Measurements from ENCODE around the gene CDK5.

The CDK5 gene

GRCh38 chr7:151008143-151008510 lies 49.6 kb downstream of the CDK5 start:
- peaks cover 5% of the 10 kb centered on the region for H3K36me3 Mint-ChIP-seq (ENCODE audit: low read depth)
- peak overlapping the region; percentile 82 for H3K4me3 Mint-ChIP-seq
- H3K9me3 Mint-ChIP-seq: no peaks in the 10 kb centered on the region
- peak overlapping the region; percentile 88 for H3K27ac Mint-ChIP-seq
- H3K4me1 Mint-ChIP-seq (ENCODE audit: low read depth): peaks cover 53% of the 10 kb centered on the region
- no peak for DNase-seq
- H3K27me3 Mint-ChIP-seq: no peaks in the 10 kb centered on the region

DNA sequence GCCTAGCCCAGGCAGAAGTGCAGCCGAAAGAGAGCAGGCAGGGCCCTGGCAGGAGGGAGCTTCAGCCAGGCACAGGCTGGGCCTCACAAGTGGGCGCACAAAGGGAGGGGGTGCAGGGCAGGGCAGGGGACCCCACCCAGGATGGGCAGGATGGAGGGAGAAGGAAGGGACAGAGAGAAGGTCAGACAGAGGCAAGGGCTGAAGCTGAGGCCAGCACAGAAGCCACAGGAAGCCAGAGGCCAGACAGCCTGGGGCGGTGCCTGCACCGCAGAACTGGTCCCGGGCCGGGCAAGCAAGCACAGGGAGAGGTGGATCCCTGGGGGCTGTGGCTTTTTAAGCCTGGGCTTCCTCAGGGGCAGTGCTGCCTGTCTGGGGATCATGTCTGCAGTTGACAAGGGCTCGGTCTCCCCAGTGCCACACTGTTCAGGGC lies 50.2 kb downstream of the CDK5 start:
- no peak for DNase-seq
- no peaks in the 10 kb centered on the region for H3K27me3 Mint-ChIP-seq
- peaks cover 46% of the 10 kb centered on the region for H3K4me1 Mint-ChIP-seq (ENCODE audit: low read depth)
- no peak overlapping the region for H3K4me3 Mint-ChIP-seq
- H3K9me3 Mint-ChIP-seq: no peaks in the 10 kb centered on the region
- H3K36me3 Mint-ChIP-seq (ENCODE audit: low read depth): peaks cover 2% of the 10 kb centered on the region
- H3K27ac Mint-ChIP-seq: peak overlapping the region; percentile 69

DNA sequence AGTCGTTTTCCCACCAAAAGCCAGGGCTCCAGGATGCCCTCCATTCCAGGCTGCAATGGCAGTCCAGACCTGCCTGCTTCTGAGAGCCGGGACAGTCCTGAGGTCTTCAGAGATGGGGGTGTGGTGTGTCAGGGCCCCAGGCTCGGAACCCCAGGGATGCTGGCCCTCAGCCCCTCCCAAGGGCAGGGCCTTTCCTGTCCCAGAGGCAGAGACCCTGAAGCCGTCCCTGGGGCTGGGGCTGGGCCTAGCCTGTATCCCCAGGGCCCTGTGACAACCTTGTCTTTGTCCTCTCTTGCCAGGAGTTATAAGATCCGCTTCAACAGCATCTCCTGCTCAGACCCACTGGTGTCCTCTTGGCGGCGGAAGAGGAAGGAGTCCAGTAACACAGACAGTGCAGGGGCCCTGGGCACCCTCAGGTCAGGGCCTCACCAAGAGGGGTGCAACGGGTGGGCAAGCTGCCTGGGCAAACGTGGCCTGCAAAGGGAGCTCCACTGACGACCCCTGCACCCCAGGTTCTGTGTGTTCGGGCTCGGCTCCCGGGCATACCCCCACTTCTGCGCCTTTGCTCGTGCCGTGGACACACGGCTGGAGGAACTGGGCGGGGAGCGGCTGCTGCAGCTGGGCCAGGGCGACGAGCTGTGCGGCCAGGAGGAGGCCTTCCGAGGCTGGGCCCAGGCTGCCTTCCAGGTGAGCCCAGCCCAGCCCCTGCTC lies 51.0 kb downstream of the CDK5 start:
- no peaks in the 10 kb centered on the region for H3K27me3 Mint-ChIP-seq
- no peak for DNase-seq
- peaks cover 40% of the 10 kb centered on the region for H3K4me1 Mint-ChIP-seq (ENCODE audit: low read depth)
- no peak overlapping the region for H3K27ac Mint-ChIP-seq
- no peaks in the 10 kb centered on the region for H3K9me3 Mint-ChIP-seq
- H3K4me3 Mint-ChIP-seq: no peak overlapping the region
- peaks cover 4% of the 10 kb centered on the region for H3K36me3 Mint-ChIP-seq (ENCODE audit: low read depth)

GRCh38 chr7:151005566-151005965 lies 52.1 kb downstream of the CDK5 start:
- DNase-seq: no peak
- H3K4me1 Mint-ChIP-seq (ENCODE audit: low read depth): peaks cover 30% of the 10 kb centered on the region
- no peaks in the 10 kb centered on the region for H3K9me3 Mint-ChIP-seq
- no peak overlapping the region for H3K27ac Mint-ChIP-seq
- peaks cover 4% of the 10 kb centered on the region for H3K36me3 Mint-ChIP-seq (ENCODE audit: low read depth)
- no peaks in the 10 kb centered on the region for H3K27me3 Mint-ChIP-seq
- no peak overlapping the region for H3K4me3 Mint-ChIP-seq

All from activated T-cell treated with anti-CD3 and anti-CD28 coated beads, Interleukin-2, amount 50 U/mL, for 24 hours (primary cell).